SK-MEL-5 (cell line): Measurements from ENCODE around the gene PELI2. TPM values are rescaled to one million over a fixed set of nuclear protein-coding genes. Genes with fewer than 3 reads are reported as not detected.
"Not testable (repeated sequence)": the region's sequence is repeated elsewhere in the genome, so short reads cannot be mapped to it uniquely, and the experiment has no call there.

Source experiments
- DNase-seq: peaks from one replicate; pipeline ENCODE4 v3.0.0-alpha.2; 2016; ENCODE audit warnings: low read depth, low spot score
- in situ Hi-C: cut with HindIII; loops from 2 replicates; pipeline ENCODE4 v1.10.0; 2016; ENCODE audit warnings: low sequenced_read_pairs, high pct_unique_total_duplicates, low pct_unique_long_range_greater_than_20kb
- total RNA-seq: library from RNA; depleted of rRNA; stranded (reverse); fragments of >200 nt; shearing (Covaris generic); gene quantifications from 2 replicates; pipeline ENCODE4 v1.2.3, GENCODE V29; 2014

PELI2 gene
- total RNA-seq, 1 experiment from 2014 or later: 3.2 TPM

DNA sequence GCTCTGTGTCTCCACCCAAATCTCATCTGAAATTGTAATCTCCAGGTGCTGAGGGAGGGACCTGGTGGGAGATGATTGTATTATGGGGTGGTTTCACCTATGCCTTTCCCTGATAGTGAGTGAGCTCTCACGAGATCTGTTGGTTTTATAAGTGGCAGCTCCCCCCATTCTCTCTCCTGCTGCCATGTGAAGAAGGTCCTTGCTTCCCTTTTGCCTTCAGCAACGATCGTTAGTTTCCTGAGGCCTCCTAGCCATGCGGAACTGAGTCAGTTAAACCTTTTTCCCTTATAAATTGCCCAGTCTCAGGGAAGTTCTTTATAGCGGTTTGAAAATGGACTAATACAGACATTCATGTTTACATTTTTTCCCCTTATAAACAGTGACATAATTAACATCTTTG, 36.1 kb downstream of the PELI2 start:
- no peak for DNase-seq
- in situ Hi-C loops: no loop called here

DNA sequence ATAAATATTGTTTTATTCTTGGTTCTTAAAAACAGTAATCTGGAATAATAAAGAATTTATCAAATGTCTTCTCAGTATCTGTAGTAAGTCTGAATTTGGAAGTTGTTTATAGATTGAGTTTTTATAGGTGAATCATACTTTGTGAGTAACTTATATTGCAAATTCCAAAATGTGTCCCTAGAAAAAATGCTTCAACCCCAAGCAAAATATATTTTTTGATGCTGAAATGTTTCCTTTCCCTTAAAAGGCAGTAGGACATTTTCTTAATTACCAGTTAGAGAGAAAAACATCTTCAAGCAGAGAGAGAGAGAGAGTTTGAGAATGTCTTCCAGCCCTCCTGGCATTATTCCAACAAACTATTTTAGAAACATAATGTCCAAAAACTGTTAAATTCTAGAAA, 37.9 kb downstream of the PELI2 start:
- in situ Hi-C loops: no loop called here
- no peak for DNase-seq

GRCh38 chr14:56159066-56159465, 40.9 kb downstream of the PELI2 start:
- in situ Hi-C loops: no loop called here
- no peak for DNase-seq

GRCh38 chr14:56160088-56160487, 41.9 kb downstream of the PELI2 start:
- in situ Hi-C loops: no loop called here
- DNase-seq: no peak

DNA sequence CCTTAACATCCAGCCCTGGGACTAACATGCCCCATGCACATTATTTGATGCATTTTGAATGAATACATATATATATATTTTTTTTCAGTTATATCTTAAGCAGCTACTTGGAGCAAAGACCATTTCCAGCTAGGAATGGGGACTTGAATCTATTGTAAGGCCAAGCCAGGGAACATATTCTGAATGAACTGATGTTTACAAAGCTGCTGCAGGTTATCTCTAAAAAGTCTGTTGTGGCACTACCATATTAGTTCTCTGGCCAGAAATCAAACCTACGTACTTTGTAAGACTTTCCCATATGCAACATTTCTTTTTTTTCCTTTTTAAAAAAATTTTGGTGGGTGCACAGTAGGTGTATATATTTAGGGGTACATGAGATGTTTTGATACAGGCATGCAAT, 43.4 kb downstream of the PELI2 start:
- DNase-seq: no peak
- in situ Hi-C loops: no loop called here

DNA sequence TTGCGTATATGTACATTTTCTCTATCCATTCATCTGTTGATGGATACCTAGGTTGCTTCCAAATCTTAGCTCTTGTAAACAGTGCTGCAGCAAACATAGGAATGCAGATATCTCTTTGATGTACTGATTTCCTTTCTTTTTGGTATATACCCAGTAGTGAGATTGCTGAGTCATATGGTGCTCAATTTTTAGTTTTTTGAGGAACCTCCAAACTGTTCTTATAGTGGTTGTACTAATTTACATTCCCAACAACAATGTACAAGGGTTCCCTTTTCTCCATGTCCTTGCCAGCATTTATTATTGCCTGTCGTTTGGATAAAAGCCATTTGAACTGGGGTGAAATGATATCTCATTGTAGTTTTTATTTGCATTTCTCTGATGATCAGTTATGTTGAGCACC, 44.3 kb downstream of the PELI2 start:
- DNase-seq: no peak
- in situ Hi-C loops: no loop called here

DNA sequence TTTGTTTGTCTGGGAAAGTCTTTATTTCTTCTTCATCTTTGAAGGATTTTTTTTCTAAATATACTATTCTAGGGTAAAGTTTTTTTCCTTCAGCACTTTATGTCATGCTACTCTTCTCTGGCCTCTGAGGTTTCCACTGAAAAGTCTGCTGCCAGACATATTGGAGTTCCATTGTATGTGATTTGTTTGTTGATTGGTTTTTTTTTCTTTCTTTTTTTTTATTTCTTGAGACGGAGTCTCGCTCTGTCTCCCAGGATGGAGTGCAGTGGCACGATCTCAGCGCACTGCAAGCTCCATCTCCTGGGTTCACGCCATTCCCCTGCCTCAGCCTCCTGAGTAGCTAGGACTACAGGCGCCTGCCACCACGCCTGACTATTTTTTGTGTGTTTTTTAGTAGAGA, 48.4 kb downstream of the PELI2 start:
- in situ Hi-C loops: not testable (repeated sequence)

GRCh38 chr14:56168007-56168616, 49.9 kb downstream of the PELI2 start:
- in situ Hi-C loops: no loop called here
- no peak for DNase-seq

More for the DNA sequence above, 48.4 kb downstream of the PELI2 start:
- DNase-seq: not testable (repeated sequence)

GRCh38 chr14:56170028-56170427, 51.8 kb downstream of the PELI2 start:
- in situ Hi-C loops: no loop called here

DNA sequence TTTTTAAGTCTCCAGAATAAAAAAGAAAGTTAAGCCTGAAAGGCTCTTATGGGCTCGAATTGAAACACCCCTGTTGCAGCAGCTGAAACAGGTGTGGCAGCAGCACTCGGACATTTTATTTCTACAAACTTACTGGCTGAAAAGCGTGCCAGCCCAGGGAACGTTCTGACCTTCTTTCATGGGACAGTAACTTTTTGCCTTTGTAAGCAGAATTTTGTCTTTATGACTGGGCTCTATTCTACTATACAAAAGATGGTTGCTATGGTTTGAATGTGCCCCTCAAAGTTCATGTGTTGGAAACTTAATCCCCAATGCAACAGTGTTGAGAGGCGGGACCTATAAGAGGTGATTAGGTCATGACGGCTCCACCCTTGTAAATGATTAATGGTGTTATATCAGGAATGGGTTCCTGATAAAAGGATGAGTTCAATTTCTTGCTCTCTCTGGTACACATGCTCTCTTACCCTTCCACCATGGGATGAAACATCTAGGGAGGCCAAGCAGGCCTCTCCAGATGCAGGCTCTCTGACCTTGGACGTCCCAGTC, 52.7 kb downstream of the PELI2 start:
- no peak for DNase-seq
- in situ Hi-C loops: no loop called here

More at GRCh38 chr14:56170028-56170427, 51.8 kb downstream of the PELI2 start:
- no peak for DNase-seq

- in situ Hi-C loops: no loop called here
- DNase-seq: no peak
These were observed 53.9 kb downstream of the PELI2 start for GRCh38 chr14:56172074-56172473.

DNA sequence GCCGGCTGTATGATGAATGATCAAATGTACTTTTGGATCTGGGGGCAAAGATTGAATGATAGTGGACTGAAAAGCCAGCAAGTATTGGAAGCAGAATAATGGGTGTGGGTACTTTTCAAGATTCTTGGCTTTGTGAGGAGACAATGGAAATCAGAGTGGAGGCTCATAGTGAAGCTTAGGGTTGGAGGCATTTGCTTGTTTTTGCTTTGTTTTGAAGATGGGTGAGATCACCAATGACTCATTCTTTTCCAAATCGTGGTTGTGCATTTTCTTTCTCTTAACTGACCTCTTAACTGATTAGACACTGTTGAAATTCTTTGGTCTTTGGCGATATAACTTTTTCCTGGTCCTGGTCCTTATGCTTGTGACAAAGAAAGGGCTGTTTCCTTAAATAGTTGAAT, 54.4 kb downstream of the PELI2 start:
- DNase-seq: no peak
- in situ Hi-C loops: no loop called here

GRCh38 chr14:56173365-56173922, 55.2 kb downstream of the PELI2 start:
- in situ Hi-C loops: no loop called here
- DNase-seq: no peak

DNA sequence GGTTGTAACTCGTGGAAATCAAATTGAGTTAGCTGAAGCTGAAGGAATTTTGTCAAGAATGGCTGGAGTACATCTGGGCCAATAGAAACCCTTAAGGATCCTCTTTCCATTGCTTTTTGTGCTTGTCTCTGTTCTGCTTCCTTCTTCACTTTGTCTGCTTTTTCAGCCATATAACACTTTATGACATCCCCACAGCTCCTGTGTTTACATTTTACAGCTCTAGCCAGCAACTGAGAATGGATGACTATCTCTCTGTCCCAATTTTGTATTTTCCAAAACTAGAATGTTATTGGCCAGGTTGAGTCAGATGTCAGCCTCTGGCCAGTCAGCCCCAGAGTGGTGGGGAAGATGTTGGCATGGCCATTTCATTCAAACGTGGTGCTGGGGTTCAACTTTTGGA, 57.6 kb downstream of the PELI2 start:
- in situ Hi-C loops: no loop called here
- no peak for DNase-seq

DNA sequence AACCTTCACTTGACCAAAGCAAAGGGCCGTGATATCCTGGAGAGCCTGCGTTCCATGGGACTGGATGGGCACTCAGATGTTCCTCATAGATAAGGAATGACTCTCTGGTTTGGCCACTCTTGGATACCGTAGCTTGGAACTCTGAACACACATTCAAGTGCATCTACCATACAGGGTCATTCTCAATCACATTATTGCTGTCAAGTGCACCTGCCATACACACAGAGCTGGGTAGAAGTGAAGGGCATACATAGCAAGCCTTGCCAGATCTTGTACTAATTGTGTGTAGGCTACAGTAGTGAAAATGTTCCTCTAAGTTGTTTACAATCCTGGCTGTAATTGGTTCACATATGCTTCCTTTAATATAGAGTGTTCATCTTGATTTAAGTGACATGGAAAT, 58.3 kb downstream of the PELI2 start:
- no peak for DNase-seq
- in situ Hi-C loops: no loop called here

GRCh38 chr14:56177036-56177435, 58.8 kb downstream of the PELI2 start:
- in situ Hi-C loops: no loop called here
- no peak for DNase-seq

GRCh38 chr14:56180754-56181542, 62.7 kb downstream of the PELI2 start:
- in situ Hi-C loops: no loop called here

DNA sequence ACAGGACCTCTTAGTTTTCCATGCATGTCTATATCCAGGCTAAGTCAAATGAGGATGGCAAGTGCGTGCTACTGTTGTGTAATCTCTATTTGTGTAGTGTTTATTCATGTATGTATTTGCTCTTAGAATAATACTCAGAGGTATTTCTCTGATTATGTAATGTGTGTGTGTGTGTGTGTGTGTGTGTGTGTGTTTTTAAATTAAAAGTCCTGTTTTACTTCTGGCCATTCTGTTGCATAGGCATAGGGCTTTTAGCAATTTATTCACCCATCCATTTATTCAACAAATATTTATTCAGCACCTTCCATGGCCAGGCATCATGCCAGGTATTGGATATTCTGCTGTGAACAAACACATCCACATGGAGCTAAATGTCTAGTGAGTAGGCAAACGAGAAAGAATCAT, 63.5 kb downstream of the PELI2 start:
- in situ Hi-C loops: no loop called here
- no peak for DNase-seq

More at GRCh38 chr14:56180754-56181542, 62.7 kb downstream of the PELI2 start:
- DNase-seq: peak; percentile 11

- DNase-seq: no peak
- in situ Hi-C loops: no loop called here
These were observed 64.2 kb downstream of the PELI2 start for GRCh38 chr14:56182410-56182809.
